NCI-H2196 (cell line): ENCODE measurements around the gene CCR2.
"Not testable (repeated sequence)": the region's sequence is repeated elsewhere in the genome, so short reads cannot be mapped to it uniquely, and the experiment has no call there.

Experiments used
- DNase-seq: peaks from one replicate; lab custom pipeline; 2025; ENCODE audit not compliant: unreplicated experiment; lab: John Stamatoyannopoulos, UW

The CCR2 gene

DNA sequence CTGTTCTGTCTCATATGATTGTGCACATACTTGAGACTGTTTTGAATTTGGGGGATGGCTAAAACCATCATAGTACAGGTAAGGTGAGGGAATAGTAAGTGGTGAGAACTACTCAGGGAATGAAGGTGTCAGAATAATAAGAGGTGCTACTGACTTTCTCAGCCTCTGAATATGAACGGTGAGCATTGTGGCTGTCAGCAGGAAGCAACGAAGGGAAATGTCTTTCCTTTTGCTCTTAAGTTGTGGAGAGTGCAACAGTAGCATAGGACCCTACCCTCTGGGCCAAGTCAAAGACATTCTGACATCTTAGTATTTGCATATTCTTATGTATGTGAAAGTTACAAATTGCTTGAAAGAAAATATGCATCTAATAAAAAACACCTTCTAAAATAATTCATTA, 21.9 kb downstream of the CCR2 start:
- no peak for DNase-seq

DNA sequence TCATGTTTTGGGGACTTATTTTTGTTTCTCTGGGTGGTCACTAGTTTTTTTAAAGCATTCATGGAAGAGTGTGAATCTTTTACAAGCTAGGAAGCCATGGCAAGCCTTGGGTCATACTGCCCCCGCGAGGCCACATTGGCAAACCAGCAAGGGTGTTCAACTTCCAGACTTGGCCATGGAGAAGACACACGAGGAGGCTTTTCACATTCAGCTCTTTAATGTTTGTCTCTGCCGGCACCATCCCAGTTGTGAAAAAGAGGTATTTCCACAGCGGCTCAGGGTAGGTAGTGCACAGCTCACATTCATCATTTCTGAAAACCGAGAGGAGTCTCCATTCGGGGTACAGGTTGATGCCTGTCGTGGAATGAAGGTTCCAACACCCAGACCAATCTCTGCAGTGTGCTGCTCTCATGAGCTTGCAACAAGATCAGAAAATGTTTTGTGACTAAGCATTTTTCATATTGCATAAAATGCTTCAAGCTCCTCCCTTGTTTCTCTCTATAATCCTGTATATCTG, 24.6 kb downstream of the CCR2 start:
- DNase-seq, result no peak

DNA sequence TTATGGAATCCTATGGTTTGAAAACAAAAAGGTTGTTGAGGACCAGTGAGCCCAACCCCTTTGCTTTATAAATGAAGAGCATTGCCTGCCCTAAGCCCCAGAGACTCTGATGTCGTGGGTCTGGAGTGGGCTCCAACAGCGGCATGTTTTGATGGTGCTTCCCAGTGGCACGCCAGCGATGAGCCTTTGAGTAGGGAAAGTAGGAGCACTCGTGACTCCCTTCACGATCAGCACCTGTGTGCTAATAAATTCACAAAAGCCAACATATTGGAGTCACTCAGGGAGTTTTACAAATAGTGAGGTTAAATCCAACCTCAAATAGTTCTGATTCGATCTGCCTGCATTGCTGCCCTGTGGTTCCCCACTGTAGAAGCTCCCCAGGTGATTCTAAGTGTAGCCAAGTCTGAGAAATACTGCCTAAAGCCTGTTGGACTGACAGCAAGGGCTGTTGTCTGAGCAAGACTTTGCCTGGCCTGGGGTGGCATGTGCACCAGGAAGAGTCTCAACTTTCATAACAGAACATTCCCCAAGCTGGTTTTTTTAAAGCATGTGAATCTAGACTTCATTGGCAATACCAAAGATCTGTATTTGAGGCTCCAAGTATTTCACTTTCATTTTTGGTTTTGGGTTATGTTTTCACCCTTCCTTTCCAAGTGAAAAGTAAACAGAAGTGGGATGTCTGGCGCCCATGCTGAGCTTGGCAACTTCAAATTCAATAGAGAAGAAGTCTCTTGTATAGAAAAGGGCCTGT, 26.7 kb downstream of the CCR2 start:
- DNase-seq, result no peak

DNA sequence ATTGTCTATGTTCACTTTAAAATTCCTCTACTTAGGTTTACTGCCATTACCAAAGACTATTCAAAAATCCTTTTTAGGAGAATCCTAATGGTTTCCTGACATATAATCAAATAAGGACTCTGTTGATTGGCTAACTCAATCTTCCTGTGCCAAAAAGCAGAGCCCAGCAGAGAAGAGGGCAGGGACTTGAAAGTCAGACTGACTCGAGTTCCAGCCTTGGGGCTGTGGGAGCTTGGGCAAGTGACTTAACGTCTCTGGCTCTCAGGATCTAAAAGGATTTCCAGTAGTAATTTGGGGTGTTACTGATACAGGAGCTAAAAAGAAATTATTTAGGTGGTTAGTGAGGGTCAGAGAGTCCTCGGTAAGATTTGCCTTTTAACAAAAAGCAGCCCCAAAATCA, 27.7 kb downstream of the CCR2 start:
- DNase-seq, result no peak

DNA sequence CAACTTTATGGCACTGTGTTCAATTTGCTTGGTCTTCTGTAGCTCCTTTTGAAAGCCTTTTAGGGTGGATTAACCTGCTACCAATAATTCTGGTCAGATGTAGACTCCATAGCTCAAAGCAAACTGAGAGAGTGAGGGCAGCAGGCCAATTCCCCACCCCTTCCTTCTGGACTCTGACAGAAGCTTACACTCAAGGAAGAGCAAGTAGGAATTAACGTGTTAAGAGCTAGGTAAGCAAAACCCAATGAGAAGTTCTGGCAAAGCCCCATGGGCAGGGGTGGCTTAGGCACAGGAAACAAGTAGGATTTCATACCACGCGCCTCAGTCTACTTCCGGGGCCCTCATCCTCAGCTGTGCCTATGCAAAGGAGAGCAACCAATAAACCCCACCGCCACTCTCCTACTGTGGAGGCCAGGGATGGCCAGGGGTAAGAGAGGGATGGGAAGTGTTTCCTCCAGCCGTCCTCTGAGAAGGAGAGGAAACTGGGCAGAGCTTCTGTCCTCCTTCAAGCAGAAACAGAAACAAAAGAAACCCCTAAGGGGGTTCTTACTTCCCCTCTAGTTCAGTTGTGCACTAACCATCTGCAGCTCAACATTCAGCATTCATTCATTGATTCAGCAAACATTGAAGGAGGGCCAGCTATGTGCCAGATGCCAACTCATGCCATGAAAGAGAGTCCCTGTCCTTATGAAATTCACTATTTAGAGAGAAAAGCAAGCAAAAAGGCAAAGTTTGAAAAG, 29.5 kb downstream of the CCR2 start:
- DNase-seq, result no peak

DNA sequence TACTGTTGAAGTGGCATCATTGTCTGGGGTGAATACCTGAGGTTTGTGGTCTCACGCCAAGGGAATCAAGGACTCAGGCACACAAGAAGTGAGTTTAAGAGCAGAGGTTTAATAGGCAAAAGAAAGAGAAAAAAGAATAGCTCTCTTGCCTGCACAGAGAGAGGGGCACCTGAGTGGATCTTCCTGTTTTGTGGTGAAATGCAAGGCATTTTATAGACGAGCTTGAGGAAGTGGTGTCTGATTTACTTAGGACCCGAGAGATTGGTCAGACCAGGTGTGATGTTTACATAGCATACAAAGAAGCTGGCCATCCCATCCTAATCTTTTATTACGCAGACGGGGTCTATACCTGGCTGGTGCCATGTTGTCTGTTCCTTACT, 30.0 kb downstream of the CCR2 start:
- DNase-seq, result no peak

DNA sequence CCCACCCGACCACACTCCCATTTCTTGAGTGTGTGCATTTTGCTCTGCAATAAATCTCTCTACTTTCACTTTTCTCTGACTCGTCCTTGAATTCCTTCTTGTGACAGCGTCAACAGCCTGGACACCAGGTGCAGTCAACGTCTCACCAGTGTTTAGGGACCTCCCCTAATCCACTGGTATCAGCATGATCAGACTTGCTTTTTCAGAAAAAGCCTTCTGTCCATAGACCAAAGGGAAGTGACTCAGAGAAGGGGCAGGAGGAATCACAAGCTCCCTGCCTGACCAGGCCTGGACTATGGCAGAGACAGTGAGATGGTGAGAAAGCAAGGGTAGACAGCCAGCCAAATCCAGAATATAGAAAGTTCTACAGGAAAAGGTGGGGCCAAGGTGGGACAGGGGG, 32.3 kb downstream of the CCR2 start:
- peak; percentile 32 for DNase-seq

DNA sequence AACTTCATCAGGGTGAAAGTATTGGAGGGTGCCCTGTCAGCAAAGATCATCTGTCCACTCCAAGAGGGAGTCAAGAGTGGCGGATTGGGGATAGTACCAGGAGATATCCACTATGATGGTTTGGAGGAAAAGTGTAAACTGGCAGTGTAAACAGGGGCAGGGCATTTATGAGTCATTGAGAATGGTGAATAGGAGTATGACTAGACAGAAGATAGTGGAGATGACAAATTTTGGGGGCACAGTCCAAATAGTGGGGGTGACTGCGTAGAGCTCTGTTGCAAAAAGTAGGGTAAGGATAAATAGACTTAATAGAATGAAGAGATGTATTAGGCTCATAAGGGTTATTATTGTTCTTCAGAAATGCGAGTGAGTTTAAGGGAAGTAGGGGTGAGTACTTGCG, 34.9 kb downstream of the CCR2 start:
- DNase-seq, result not testable (repeated sequence)

DNA sequence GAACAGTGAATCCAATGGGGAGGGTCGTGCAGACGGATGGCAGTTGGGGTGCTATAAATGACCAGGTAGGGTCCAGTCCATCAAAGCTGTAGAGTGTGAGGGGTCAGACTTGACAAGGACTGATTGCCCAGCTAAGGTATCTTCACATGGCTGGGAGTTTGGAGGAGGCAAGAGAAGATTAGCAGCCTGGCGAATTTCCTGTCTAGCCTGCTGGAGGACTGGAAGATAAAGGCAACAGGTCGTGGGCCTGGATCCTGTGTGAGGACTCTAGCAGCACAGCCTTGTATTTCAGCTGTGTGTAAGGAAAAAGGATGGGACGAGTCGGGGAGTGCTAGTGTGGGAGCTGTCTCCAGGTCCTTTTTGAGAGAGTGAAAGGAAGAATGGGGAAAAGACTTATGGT, 35.4 kb downstream of the CCR2 start:
- no peak for DNase-seq

DNA sequence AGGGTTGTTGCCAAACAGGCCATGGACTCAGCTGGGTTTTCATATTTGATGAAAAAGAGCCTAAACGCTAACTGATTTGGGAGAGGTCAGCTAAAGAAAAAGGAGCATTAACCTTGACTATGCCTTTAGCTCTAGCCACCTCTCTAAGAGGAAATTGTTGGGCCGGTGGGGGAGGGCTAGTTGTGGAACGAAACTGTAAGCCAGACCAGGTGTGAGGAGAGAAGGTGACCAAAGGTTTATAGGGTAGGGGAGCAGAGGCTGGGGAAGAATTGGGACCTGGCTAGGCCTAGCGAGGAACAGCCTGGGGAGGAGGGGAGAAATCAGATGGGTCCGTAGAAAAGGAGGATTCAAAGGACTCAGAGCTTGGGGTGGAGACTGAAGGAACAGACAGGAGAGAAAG, 37.6 kb downstream of the CCR2 start:
- not testable (repeated sequence) for DNase-seq

DNA sequence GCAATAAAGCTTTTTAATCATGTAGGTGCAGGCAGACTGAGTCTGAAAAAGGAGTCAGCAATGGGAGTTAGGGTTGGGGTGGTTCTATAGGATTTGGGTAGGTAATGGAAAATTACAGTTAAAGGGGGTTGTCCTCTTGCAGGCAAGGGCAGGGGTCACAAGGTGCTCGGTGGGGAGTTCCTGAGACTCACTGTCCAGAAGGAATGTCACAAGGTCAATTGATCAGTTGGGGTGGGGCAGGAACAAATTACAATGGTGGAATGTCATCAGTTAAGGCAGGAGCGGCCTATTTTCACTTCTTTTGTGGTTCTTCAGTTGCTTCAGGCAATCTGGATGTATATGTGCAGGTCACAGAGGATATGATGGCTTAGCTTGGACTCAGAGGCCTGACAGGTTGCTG, 39.1 kb downstream of the CCR2 start:
- DNase-seq, result no peak

DNA sequence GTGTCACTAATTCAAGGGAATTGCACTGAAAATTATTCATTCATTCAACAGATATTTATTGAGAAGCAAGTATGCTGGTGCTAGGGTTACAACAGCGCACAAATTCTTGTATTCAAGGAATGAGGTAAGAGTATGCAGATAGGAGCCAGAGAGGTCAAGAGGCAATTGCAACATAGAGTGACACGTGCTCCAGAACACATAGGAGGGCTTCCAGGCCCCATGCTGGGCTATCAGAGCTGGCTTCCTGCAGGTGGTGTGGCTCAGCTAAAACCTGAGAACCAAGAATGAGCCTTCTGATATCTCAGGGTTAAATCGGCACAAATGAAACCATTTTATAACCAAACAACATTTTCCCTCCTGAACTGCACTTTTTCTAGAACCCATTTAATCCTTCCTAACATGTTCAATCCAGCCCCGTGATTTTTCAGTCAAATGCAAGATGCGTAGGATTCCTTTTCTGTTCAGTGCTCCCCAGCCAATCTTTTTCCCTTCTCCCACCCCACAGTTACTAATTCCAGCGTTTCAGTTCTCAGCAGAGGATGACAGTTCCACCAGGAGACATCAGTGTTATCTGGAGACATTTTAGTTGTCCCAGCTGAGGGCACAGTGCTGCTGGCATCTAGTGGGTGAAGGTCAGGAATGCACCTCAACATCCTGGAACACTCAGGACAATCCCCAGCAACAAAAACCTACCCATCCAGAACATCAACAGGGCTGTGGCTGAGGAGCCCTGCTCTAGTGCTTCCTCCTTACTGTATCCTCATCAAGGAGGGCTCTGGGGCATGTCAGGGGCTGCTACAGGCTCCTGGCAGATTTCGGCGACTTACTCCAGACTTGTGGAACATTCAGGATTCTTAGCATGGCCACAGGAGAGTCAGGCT, 39.9 kb downstream of the CCR2 start:
- peak; percentile 18 for DNase-seq

DNA sequence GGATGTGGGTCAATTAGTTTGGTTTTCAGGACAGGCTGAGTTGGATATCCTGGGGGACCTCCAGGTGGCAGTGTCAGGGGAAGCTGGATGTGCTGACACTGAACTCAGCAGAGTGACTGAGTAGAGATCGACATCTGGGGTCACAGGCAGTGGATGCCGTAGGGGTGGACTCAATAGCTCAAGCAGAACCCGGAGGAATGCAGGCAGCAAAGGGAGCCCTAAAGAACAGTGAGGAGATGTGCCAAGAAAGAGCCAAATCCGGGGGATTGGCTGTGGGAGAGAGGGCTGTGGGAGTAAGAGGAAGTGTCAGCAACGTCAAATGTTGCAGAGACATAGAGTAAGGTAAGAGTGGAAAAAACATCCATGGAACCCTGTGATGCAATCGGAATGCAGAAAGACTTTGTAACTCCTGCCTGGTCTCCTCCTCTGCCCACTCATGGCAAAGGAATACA, 41.3 kb downstream of the CCR2 start:
- DNase-seq, result no peak

DNA sequence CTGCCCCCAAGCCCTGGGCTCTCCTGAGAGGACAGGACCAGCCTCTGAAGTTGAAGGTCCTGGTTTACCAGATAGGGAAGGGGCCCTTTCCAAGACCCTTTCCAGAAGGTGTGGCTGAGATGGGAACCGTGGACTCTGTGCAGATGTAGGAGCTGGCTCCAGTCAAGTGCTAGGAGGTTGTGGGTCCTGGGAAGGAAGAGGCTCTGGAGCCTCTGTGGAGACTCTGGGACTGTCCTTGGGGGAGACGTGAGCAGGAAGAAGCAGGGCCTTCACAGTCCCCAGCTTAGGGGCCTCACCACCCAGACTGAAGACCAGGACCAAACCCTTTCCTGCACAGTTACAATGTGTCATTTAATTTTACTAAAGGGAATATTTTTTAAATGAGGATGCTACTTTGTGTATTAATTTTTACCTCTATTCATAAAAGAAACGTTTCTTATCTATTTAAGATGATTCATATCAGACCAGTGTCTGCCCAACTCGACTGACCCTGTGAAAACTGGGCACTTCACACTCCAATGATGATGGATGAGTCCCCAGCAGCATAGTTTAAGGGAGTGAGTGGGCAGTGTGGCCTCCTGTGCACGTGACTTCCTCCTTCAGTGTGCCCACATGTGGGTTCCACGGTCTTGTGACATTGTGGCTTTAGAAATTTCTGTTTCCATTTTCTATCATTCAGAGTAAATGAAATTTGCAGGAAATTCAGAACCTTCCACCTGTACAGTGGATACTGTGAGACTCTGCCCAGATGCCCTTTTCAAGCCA, 42.0 kb downstream of the CCR2 start:
- no peak for DNase-seq

DNA sequence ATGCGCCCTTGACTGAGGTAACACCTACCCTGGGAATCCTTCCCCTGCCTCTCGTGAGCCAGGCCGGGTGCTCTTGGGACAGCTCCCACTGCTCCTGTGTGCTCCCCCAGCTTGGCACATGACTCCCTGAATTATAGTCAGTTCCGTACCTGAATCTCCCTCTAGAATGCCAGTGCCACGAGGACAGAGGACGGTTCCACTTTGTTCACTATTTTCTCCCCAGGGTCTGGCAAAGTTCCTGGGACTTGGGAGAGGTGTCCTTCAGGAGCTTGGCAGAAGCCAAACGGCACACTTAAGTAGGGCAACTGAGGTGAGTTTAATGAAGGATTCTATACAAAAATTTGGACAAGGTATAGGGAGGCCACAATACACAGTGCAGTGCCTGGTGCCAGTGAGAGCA, 43.2 kb downstream of the CCR2 start:
- no peak for DNase-seq

DNA sequence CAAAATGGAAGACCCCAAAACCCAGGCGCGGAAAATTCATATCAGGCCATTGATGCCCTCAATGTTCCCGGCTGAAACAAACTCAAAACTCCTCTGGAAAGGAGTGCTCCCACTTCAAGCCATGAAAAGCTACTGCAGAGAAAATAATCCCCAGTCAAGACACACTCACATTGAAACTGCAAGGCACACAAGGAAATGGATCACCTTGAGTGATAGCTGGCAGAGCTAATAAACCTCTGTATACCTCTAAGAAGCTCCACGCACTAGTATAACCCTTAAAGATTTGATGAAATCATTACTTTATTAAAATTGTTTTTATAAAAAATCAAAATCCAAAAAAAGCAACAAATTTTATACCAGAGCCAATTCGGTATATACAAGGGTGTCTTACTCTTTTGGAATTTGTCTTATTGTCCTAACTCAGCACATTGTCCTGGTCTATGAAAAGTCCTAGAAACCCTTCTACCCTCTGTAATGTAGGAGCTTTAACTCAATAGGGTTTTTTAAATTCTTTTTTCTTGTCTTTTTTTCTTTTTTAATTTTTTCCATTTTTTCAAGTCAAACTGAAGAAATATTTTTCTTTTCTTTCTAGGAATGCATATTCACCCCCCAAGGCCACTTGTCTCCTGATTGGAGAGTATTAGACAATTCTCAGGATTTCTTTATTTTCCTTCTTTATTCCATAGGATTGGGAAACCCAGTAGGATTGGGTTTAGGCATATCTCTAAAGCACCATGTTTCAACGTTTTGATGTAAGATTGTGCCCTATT, 44.5 kb downstream of the CCR2 start:
- DNase-seq, result no peak

DNA sequence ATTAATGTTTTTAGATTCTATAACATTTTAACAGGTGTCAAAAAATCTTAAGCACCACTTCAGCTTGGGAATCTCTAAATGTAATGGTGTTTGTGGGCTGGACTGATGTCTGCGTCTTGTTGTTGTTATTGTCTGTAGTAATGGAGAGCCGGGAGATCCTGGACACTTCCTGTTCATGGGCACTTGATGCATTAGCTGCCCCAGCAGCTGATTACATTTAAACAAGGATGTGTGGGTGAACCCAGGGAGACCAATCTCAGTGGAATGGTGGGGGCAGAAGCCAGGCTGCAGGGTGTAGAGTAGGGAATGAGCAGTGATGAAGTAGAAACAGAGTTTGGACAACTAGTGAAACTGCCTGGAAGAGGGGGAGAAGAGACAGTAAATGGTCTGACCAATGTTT, 45.2 kb downstream of the CCR2 start:
- no peak for DNase-seq

DNA sequence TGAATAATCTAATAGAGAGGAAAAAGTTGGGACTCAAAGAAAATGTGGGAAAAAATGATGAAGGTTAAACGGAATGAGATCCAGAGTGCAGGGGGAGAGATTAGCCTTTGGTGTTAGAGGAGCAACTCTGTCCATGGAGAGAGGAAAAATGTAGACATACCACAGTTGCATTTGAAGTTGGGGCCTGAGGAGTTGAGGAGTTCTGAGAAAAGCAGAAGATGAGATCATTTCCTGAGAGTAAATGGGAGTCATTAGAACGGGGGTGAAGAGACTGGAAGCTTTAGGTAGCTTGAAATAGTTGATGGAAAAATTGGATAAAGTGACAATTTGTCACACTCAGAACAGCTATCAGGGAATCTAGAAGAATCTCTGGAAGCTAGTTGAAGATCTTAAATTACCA, 45.6 kb downstream of the CCR2 start:
- DNase-seq, result no peak

DNA sequence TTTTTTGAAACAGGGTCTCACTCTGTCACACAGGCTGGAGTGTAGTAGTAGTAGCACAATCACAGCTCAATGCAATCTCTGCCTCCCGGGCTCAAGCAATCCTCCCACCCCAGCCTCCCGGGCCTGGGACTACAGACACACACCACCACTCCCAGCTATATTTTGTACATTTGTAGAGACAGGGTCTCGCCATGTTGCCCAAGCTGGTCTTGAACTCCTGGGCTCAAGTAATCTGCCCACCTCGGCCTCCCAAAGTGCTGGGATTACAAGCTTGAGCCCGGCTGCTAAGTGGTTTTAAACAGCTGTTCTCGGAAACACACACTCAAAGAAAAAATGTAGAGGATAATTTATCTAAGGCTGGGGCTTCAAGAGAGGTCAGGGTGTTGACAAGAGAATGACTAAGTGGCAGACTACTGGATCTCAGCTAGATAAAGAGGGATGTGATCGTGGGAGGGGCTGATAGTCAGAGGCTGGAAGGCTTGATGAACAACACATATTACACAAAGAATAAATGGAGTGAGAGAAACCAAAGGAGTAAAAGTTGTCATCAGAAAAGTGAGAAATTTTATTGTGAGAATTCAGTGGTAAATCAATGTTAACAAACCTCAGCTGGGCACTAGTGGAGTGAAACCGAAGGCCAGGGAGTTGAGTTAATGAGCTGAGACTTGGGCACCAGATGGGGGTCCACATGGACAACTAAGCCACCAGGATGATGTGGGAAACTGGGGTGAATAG, 46.3 kb downstream of the CCR2 start:
- no peak for DNase-seq
